ENCODE measurements around the gene MAP7D1.

DNA sequence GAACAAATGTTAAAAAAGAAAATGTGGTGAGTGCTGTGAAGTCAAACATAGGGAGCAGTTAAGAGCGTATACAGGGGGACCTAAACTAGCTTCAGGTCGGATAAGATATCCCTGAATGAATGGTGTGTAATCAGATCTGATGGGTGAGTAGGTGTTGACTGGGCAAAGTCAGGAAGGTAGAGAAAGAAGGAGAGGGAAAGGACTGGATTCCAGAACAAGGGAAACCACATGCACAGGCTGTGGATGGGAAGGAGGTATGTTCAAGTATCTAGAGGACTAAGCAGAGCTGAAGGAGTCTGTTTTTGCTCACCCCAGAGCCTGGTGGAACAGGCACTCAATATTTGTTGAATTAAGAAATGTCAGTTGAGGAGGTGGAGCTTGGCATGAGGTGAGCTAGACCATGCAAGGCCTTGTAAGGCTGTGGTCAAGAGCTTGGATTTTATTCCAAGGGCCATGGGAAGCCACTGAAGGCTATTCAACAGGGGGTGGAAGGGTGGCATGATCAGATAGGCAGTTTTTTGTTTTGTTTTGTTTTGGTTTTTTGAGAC is 27.4 kb downstream of the MAP7D1 start:
- TF ChIP-seq CTCF (conservative IDR thresholded peaks at IDR 0.05 in 1 of 2, IDR thresholded peaks at IDR 0.05 in 1 of 2; ENCODE audit: low read depth in 1 of 2, low read length in 2 of 2) (no peak), EZH2 (IDR thresholded peaks at IDR 0.05; ENCODE audit: low read length, missing control alignments) (no peak)
